Measurements from ENCODE around the gene IDH3G. TPM values are rescaled to one million over a fixed set of nuclear protein-coding genes. Genes with fewer than 3 reads are reported as not detected.

IDH3G gene
- total and polyA plus RNA-seq, 10 donors, result 32.7 to 92.7 (median 58.1) TPM

GRCh38 chrX:153804100-153804595 lies 10.0 kb upstream of the IDH3G start:
- WGBS, 5 donors, result 93 to 96% (median 93%) methylated on average over 31 to 34 of the region's 34 CpGs; no CpG with 5 or more reads in 1 of the 5 donors
- Histone ChIP-seq H3K36me3 (peaks cover 0 to 4% (median 0%) of the 10 kb centered on the region in 6 donors), H3K27me3 (replicated peaks in 1 of 7) (peaks cover 0 to 4% (median 0%) of the 10 kb centered on the region in 7 donors), H3K4me3 (no peak overlapping the region), H3K9me3 (no peaks in the 10 kb centered on the region), H3K27ac (no peak overlapping the region), H3K4me1 (no peaks in the 10 kb centered on the region)
- TF ChIP-seq POLR2AphosphoS5 (IDR thresholded peaks at IDR 0.05), result no peak
- no peak for TF ChIP-seq POLR2A (IDR thresholded peaks at IDR 0.05)
- no peak for TF ChIP-seq CTCF (IDR thresholded peaks at IDR 0.05 in 8 of 11, conservative IDR thresholded peaks at IDR 0.05 in 3 of 11)
- no peak for DNase-seq
- intact Hi-C loops (cut with DNase I; ENCODE audit: low total_unique reads), result no loop called here

- Histone ChIP-seq H3K4me3 (no peak overlapping the region), H3K27me3 (replicated peaks in 1 of 7) (peaks cover 0 to 4% (median 0%) of the 10 kb centered on the region in 7 donors), H3K27ac (no peak overlapping the region), H3K4me1 (no peaks in the 10 kb centered on the region), H3K9me3 (no peaks in the 10 kb centered on the region), H3K36me3 (peaks cover 0 to 11% (median 5%) of the 10 kb centered on the region in 6 donors)
- WGBS, 5 donors, result 95 to 96% (median 96%) methylated on average over 48 to 87 of the region's 87 CpGs
- TF ChIP-seq CTCF (IDR thresholded peaks at IDR 0.05 in 8 of 11, conservative IDR thresholded peaks at IDR 0.05 in 3 of 11), result no peak
- TF ChIP-seq POLR2A (IDR thresholded peaks at IDR 0.05), result no peak
- TF ChIP-seq POLR2AphosphoS5 (IDR thresholded peaks at IDR 0.05), result no peak
- intact Hi-C loops (cut with DNase I; ENCODE audit: low total_unique reads), result no loop called here
- no peak for DNase-seq
Measured at GRCh38 chrX:153803211-153804099, 9.3 kb upstream of the IDH3G start.

- DNase-seq, result no peak
- 25 to 71% (median 64%) methylated on average over 11 to 14 of the region's 14 CpGs for WGBS, 5 donors
- intact Hi-C loops (cut with DNase I; ENCODE audit: low total_unique reads), result no loop called here
- peaks cover 0 to 4% (median 0%) of the 10 kb centered on the region in 8 donors for H3K9me3 ChIP-seq
- H3K4me1 ChIP-seq, result peaks cover 0 to under 1% (median 0%) of the 10 kb centered on the region in 6 donors
- TF ChIP-seq POLR2AphosphoS5 (IDR thresholded peaks at IDR 0.05) (no peak), CTCF (IDR thresholded peaks at IDR 0.05 in 8 of 11, conservative IDR thresholded peaks at IDR 0.05 in 3 of 11) (no peak), POLR2A (IDR thresholded peaks at IDR 0.05) (no peak)
- H3K4me3 ChIP-seq, result no peak overlapping the region
- no peak overlapping the region for H3K27ac ChIP-seq
- peaks cover 0 to 20% (median 11%) of the 10 kb centered on the region in 6 donors for H3K36me3 ChIP-seq
- H3K27me3 ChIP-seq (replicated peaks in 1 of 7), result peaks cover 0 to 4% (median 0%) of the 10 kb centered on the region in 7 donors
Measured at GRCh38 chrX:153802513-153803045, 8.4 kb upstream of the IDH3G start.

GRCh38 chrX:153801669-153802068 lies 7.5 kb upstream of the IDH3G start:
- no peak overlapping the region for H3K4me3 ChIP-seq
- H3K27me3 ChIP-seq (replicated peaks in 1 of 7), result peaks cover 0 to 4% (median 0%) of the 10 kb centered on the region in 7 donors
- DNase-seq, result no peak
- no peak overlapping the region for H3K27ac ChIP-seq
- intact Hi-C loops (cut with DNase I; ENCODE audit: low total_unique reads), result no loop called here
- 60 to 89% (median 85%) methylated on average over 1 to 8 of the region's 8 CpGs for WGBS, 5 donors
- peaks cover 0 to 10% (median under 1%) of the 10 kb centered on the region in 6 donors for H3K4me1 ChIP-seq
- TF ChIP-seq POLR2AphosphoS5 (IDR thresholded peaks at IDR 0.05), result peak in 1 of 3 donors; percentile 48
- no peak for TF ChIP-seq CTCF (IDR thresholded peaks at IDR 0.05 in 8 of 11, conservative IDR thresholded peaks at IDR 0.05 in 3 of 11)
- TF ChIP-seq POLR2A (IDR thresholded peaks at IDR 0.05), result no peak
- H3K9me3 ChIP-seq, result peaks cover 0 to 4% (median 0%) of the 10 kb centered on the region in 8 donors
- H3K36me3 ChIP-seq, result peaks cover 0 to 29% (median 19%) of the 10 kb centered on the region in 6 donors

All from spleen (tissue), 11 donors.